HTERT RPE-1 (cell line): Measurements from ENCODE around the gene PDZD7.

Experiments
- in situ Hi-C: fragments of 300-500 bp; cut with MboI; formaldehyde crosslinking; loops from 4 replicates; pipeline ENCODE4 v1.14.3; 2020; ENCODE audit warnings: low sequenced_read_pairs

Gene PDZD7

DNA sequence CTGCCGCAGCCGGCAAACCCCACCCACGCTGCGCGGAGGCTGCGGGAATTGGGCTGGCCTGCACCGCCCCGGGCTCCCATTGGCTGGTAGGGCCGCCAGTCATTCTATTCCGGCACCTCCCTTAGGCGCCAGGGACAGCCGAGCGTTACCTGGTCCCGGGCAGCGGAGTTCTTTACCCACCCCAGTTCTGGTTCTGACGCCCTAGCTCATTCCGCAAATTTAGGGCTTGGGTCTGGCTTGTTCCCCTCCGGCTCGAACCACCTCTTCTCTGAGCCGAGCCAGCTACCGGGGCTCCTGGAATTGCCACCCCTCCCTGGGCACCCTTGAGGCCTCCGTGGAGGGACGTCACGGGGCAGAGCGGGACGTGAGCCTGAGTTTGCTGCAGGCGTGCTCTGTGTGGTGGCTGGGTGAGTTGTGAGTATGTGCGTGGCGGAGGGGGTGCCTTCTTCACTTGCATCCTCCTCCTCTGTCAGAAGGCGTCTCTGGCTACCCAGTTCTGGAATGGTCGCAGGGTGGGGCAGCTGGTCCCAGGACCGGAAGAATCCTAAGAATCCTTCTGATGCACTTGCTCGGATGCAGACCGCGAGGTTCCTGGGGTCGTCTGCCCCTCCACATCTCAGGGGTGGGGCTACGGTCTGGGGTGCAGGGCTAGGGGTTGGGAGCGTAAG lies at the start of gene PDZD7, which contains the start of gene SFXN3:
PDZD7 (minus strand) TSS at position 2 of the 668 bp plus-strand sequence. CDS start 910 bp downstream, outside the sequence.
SFXN3 (plus strand) TSS at position 107 of the 668 bp plus-strand sequence. CDS start 3,461 bp downstream, outside the sequence.
- in situ Hi-C loops: no loop called here

DNA sequence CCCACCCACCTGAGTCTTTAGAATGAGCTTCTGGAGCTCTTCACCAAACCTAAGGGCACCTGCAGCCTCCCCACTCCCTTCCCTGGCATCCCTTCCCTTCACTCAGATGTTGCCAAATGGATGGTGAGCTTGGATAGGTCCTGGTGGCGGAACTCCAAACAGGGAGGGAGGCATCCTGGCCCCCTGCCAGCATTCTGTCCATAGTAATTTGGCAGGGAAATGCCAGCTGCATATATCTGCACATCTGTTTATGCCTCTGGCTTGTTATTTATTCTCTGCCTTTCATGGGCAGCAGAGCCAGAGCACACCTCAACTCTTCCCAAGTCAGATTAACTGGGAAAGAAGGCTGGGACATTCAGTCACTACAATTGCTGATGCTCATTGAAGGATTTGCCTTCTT lies 48.9 kb upstream of the PDZD7 start:
- in situ Hi-C loops: no loop called here

DNA sequence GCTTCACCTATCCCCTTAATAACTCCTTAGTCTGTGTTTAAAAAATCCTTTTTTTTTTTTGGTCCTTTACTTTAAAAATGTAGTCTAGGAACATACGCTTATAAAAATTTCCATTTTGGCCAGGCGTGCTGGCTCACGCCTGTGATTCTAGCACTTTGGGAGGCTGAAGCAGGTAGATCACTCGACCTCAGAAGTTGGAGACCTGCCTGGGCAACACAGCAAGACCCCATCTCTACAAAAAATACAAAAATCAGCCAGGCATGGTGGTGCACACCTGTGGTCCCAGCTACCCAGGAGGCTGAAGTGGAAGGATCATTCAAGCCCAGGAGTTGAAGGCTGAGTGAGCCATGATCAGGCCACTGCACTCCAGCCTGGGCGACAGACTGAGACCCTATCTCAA lies 45.7 kb upstream of the PDZD7 start:
- in situ Hi-C loops: no loop called here

DNA sequence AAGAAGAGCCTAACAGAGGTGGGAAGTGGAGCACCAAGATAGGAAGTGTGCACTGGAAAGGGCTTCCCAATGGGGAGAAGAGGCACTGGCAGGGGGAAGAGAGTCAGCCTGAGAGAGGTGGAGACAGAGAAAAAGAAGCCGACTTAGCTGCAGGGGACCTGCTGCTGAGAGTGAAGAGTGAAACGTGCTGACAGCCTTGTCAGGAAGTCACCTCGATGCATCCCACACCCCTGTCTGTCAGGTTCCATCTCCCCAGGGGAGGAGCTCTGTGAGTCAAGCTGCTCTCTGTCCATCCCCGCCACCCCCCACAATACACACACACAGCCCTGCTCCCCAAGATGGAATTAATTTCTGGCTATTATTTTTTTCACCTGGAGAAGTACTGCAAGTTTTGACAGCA lies 44.8 kb upstream of the PDZD7 start:
- in situ Hi-C loops: no loop called here

DNA sequence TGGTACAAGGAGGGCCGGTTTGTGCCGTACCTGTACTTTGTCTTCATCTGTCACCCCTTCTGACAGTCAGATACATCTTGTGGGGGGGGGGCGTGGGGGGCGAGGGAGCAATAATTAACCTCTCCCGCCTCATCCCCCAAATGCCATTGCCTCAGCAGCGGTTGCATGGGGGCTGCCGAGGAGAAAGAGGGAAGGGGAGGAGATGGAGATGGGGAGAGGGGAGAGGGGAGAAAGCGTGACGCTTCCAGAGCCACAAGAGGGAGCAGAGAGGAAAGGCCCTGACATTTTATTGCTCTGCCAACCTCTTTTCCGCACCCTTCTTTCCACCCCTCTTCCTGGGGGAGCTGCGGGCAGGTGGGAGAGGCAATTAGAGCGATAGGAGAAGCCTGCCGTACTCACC lies 42.7 kb upstream of the PDZD7 start:
- in situ Hi-C loops: no loop called here

DNA sequence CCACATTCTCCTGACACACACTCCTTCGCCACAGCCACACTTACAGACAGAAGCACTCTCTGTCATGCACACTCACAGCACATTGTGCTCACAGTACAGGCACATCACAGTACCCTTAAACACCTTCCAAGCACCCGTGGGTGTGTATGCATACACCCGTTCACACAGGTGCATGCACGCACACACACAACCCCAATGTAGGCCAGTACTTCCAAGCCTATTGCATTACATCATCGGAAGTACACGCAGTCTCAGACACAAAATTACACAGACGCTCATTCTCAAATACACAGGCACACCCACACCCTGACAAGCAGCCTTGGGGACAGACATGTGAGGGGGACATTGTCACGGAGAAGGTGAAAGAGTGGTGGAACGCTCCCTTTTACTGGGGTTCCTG lies 42.0 kb upstream of the PDZD7 start:
- in situ Hi-C loops: no loop called here

DNA sequence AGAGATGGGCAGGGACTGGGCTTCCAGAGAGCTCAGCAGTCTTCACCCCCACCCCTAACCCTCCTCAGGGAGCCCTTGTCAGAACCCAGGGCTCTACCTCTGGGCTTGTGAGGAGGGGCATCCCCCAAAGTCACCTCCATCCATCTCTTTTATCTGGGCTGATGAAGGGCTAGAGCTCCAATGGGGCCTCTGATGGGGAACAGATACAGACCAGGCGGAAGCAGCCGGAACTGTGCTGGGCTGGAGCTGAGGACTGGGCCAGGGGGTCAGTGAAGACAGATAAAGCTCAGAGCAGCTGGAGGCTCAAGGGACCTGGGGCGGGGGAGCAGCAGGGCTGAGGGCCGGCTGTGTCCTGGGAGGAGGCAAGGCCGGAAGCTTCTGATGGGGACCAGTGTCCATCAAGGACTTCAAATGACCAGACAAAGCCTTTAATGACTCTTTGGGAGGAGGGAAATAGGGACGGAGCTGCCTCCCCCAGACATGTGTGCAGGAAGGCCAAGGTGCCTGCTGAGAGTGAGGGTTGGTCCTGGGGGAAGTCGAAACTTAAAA lies 41.0 kb upstream of the PDZD7 start:
- in situ Hi-C loops: no loop called here

DNA sequence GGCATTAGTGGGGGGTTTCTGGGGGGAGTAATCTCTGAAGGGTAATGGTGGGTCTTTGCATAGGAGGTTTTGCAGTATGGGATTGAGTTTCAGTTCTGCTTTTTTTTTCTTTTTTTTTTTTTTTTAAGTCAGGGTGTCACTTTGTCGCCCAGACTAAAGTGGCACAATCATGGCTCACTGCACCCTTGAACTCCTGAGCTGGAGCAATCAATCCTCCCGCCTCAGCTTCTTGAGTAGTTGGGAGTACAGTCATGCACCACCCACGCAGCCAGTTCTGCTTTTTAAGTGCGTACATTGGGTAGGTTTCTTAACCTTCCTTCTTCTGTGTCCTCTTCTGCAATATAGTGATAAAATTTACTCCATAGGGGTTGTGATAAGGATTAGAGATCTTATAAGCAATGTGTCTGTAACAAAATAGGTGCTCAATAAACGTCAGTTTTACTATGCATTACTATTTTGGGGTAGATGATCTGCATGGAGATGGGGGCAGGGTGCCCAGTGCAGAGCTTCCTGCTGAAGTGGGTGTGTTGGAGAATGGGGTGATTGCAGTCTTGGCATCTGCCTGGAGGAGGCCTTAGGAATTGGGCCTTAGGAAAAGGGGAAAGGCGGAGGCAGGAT lies 40.4 kb upstream of the PDZD7 start:
- in situ Hi-C loops: no loop called here

DNA sequence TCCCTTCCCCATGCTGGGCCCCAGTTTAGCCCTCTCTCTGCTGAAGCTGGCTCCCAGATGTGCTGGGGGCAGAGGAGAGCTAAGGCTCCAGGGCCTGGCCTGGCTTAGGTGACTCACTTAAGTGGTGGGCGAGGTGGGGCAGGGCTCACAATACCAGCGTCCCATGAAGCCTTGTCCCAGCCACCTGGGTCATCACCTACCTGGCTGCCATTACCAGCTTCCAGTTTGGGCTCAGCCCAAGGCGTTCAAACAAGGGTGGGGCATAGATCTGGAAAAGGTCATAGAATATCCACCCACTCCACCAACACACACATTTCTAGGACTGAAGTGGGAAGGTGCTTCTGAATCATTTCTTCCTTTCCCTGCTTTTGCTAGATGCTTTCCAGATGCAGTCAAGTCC lies 39.2 kb upstream of the PDZD7 start:
- in situ Hi-C loops: no loop called here

DNA sequence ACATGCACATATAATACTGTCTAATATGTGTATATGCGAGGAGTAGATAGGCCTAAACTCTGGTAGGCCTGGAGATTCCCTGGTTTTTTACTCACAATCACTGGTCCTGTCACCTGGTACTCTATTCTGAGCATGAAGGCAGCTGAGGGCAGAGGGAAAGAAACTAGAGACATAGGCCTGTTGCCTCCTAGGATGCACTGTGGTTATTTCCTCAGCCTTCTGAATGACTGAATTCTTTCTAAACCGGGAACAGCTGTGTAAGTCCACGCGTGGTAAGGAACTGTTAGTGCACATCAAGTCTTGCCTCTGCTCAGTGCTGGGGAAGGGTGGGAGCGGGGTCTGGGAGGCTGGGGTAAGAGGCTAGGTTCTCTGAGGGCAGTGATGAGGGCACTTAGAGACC lies 38.5 kb upstream of the PDZD7 start:
- in situ Hi-C loops: no loop called here

DNA sequence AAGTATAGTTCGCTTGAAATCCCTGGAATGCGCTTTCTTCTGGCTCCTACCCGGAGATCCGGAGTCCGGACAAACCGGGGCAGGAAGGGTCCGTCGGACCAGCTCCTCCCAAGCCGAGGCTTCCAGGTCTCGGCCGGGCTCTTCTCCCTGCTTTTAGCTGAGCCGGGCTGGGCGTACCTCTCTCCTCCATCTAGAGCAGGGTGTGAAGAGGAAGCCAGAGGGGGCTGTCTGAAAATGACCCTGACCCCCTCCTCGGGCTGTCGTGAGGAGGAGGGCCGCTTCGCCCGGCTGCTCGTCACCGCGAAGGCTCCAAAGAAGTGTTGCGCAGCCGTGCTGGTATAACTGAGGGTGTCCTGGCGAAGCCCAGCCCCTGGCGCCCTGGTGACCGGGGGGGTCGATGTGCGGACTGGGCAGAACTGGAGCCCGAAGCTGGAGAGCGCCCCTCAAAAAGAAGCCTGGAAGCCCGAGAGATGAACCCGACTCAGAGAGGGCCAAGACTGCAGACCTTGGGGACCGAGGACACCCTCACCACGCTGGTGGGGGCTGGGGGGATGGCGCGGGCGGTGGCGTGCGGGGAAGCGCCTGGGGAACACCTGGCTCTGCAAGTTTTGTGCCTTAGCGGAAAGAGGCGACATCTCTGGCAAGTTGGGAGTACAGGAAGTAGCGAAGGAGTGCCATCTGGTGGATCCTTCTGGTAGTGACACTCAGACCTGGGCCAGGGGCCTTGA lies 36.6 kb upstream of the PDZD7 start:
- in situ Hi-C loops: no loop called here

DNA sequence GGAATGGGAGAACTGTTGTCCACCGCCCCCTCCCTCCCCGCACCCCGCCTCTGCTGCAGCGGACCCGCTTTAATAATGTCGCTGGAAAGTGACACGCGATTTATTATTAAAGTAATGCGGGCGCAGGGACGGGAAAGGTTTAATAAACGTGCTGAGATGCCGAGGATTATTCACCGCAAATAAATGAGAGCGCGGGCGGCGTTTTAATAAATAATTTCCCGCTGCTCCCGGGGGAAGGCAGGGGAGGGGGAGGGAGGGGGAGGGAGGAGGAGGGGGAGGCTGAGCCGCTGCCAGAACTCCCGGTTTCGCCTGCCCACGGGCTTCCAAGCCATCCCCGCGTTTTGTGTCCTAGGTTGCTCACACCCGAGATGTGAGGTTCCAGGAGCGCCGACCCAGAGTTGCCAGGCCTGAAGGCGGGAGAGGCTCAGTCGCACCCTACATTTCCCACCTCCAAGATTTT lies 36.0 kb upstream of the PDZD7 start:
- in situ Hi-C loops: no loop called here

DNA sequence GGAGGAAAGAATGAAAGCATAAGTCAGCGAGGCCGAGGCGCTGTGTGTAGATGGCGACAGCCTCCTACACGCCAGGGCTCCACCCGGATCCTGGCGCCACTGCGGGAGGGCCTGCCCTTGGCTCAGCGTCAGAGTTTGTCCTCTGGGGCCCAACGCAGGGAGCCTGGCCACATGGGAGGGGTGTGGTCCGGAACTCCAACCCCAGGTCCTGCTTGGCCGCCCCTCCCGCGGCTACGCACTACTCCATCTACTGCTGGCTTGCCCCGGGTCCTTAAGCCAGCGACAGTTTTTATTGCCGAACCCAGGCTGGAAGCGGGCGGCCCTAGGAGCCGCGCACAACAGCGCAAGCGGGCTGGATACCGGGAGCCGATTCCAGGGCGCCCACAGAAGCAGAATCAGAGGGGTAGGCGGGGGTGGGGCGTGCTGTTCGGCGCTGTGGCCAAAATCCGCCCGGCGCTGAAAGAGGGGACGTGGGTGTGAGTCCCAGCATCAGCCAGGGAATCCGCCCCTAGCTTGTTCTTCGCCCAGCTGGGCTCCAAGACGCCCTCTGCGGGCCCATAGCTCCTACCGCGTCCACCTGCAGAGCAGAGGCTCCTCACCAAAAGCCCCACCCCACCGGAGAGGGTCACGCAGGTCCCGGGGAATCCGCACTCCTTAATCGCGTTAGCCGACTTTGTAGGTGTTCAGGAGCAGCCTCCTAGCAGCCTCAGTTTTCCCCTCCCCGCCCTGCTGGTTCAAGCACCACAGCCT lies 35.4 kb upstream of the PDZD7 start:
- in situ Hi-C loops: no loop called here

DNA sequence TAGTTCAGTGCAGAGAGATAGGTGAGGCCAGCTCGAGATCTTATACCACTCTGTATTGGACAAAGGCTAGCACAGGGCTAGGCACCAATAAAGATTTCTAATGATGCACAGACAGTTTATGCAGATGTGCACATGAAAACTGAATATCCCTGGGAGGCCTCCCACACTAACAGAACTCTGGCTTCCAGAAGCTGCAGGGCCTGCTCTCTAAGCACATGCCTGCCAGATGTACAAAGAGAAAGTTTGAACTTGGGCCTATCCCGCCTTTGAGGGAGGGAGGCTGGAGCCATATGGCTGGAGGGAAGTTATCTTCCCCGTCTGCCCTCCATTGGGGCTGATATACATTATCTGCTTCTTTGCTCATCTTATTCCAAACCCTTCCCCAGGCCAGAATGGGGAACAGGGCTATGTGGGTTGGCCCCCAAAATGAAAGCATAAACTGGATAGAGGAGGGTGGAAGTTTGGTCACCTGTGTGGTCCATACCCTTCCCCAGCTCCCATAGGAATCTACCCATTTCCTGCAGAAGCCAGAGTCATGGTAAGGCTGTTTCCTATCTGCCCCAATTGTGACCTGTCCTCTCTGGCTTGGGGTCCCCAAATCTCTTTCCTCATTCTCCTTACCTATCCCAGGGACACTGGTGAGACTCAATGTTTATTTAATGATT lies 34.7 kb upstream of the PDZD7 start:
- in situ Hi-C loops: no loop called here

DNA sequence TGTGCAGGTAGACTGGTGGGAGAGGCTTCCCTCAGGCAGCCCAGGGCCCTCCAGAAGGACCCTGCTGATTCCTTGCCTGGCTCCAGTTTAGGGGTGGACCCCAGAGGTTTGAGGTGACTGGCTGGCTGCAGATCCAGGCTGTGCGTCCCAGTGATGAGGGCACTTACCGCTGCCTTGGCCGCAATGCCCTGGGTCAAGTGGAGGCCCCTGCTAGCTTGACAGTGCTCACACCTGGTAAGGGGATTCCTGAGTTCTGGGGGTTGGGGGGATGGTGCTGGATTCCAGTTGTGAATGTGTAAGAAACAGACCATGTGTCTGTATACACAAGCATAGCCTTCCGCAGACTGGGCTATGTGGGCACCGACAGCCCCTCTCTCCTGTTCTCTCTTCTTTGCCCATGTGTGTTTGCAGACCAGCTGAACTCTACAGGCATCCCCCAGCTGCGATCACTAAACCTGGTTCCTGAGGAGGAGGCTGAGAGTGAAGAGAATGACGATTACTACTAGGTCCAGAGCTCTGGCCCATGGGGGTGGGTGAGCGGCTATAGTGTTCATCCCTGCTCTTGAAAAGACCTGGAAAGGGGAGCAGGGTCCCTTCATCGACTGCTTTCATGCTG lies 33.6 kb upstream of the PDZD7 start:
- in situ Hi-C loops: no loop called here

DNA sequence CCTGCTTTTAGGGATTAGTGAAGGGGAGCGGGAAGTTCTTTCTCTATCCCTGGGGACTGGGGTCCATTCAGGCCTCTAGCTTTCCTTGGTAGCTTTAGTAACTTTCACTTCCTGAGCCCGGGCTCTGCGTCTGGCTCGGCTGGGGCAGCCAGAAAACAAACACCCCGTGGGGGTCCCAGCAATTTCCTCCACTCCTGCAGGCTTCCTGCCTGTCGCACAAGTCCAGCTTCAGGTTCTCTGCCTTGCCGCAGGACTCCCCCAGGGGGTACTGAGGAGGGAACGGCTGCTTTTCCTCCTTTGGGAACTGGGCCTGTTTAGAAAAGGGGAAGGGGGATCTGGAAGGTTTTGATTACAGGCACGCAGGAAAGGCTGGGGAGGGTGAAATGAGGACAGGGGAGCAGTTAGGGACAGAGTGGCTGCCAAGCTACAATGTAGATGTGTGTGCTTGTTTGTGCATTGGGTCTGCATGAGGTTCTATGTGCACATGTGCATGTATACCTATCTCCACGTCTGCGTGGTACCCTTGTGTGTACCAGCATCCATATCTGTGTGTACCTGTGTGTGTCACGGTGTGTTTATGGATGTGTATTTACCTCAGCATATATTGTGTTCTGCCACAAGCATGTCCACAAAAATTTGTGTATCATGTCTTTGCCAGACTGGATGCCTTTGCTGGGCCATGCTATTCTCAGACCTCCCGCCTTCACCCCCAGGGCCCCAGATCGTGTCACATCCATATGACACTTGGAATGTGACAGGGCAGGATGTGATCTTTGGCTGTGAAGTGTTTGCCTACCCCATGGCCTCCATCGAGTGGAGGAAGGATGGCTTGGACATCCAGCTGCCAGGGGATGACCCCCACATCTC lies 32.9 kb upstream of the PDZD7 start:
- in situ Hi-C loops: no loop called here

DNA sequence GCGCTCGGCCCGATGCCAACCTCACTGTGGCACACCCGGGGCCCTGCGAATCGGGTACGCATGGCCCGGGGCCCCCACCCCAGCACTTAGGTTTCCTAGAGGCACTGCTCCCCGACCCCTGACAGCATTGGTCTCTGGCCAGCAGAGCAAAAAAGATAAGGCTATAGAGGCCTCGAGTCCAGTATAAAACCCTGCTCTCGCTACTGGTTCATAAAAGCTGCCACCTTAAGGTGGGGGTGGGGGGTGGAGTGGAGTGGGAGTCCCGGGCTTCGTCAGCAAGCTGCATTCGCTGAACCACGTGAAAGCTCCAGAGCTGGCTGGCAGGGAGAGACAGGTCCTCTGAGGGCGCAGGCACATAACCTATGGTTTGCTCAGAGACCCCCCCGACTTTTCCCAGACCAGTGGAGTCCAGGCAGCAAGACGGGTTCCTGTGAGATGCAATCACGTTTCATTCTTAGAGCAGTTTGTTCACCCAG lies 32.2 kb upstream of the PDZD7 start:
- in situ Hi-C loops: no loop called here

DNA sequence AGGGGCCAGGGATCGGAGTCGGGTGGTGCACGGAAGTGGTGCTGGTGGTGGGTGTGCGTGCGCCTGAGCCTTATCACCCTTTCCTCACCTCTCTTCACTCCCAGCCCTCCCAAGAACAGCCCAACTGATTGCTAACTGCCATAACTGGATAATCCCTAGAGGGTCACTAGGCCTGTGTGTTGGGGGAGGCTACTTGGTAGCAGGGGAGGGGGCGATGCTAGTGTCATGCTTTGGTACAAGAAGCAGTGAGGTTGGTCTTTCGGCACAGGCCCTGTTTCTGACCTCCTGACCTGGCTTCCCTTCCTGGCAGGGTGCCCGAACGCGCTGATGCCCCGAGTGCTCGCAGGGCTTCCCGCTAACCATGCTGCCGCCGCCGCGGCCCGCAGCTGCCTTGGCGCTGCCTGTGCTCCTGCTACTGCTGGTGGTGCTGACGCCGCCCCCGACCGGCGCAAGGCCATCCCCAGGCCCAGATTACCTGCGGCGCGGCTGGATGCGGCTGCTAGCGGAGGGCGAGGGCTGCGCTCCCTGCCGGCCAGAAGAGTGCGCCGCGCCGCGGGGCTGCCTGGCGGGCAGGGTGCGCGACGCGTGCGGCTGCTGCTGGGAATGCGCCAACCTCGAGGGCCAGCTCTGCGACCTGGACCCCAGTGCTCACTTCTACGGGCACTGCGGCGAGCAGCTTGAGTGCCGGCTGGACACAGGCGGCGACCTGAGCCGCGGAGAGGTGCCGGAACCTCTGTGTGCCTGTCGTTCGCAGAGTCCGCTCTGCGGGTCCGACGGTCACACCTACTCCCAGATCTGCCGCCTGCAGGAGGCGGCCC lies 31.5 kb upstream of the PDZD7 start:
- in situ Hi-C loops: no loop called here
